ENCODE measurements around the gene PPP1CC.

PPP1CC gene

GRCh38 chr12:110720516-110720915, 22.2 kb downstream of the PPP1CC start:
- DNase-seq, result no peak

GRCh38 chr12:110718222-110718908, 24.3 kb downstream of the PPP1CC start:
- no peak for DNase-seq

DNA sequence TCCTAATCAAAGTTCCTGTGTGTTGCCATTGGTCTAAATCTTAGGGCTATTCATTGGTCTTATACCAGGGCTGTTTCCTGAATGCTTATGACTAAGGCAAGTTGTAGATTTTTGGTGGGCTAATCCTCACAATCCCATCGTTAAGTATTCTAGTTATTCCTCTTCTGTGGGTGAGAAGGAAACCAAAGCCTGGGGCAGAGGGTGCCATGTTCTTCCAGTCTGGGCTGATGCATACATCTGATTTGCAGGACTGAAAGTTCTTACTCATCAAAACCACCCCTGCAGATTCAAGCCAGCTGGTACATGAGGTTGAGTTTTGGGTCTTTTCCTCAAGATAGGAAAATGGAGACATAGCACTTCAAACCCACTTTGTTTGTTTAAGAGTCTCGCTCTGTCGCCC, 25.7 kb downstream of the PPP1CC start:
- DNase-seq, result no peak

- no peak for DNase-seq
Observed at GRCh38 chr12:110708917-110709316, 33.8 kb downstream of the PPP1CC start.

- no peak for DNase-seq
Observed at GRCh38 chr12:110705309-110705708, 37.4 kb downstream of the PPP1CC start.

DNA sequence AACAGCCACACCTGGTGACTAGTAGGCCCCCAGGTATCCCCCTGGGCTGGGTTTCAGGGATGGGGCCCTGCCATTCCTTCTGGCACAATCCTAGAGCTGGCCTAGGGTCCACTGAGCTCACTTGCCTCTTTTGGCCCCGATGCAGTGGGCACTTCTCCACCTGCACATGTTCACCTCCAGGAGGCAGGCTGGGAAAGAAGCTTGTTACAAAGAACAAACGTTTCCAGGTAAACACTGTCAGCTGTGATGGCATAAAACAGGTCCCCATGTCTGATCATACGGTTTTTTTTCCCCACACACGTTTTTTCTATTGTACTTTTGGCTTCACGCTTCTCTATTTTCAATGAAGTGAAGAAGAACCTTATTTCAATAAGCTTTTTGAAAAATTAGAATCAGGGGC, 37.9 kb downstream of the PPP1CC start:
- DNase-seq, result no peak

DNA sequence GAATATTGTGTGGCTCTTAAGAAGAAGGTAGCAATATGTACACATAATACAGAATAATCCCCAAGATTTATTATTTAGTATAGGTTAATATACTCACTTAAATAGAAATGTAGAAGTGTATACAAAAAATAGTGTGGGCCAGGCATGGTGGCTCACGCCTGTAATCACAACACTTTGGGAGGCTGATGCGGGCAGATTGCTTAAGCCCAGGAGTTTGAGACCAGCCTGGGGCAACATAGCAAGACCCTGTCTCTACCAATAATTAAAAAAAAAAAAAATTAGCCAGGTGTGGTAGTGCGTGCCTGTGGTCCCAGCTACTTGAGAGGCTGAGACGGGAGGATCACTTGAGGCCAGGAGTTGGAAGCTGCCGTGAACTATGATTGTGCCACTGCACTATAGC, 38.5 kb downstream of the PPP1CC start:
- DNase-seq, result no peak

DNA sequence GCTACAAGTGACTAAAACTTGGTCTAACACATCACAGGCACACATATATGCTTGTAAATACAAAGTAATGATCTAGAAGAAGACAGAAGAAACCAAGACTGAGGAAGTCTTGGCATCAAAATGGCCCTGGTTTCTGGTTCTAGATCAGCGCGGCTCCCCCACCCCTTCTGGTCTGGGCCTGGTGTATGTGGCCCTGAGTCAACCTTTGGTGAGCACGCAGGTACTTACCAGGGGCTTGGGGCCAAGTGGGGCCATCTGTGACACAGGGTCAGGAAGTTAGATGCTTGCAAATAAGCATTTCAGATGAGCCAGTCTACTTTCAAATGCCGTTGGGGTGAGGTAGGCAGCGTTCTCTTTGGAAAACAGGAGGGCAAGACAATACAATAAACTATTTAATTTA, 40.6 kb downstream of the PPP1CC start:
- no peak for DNase-seq

DNA sequence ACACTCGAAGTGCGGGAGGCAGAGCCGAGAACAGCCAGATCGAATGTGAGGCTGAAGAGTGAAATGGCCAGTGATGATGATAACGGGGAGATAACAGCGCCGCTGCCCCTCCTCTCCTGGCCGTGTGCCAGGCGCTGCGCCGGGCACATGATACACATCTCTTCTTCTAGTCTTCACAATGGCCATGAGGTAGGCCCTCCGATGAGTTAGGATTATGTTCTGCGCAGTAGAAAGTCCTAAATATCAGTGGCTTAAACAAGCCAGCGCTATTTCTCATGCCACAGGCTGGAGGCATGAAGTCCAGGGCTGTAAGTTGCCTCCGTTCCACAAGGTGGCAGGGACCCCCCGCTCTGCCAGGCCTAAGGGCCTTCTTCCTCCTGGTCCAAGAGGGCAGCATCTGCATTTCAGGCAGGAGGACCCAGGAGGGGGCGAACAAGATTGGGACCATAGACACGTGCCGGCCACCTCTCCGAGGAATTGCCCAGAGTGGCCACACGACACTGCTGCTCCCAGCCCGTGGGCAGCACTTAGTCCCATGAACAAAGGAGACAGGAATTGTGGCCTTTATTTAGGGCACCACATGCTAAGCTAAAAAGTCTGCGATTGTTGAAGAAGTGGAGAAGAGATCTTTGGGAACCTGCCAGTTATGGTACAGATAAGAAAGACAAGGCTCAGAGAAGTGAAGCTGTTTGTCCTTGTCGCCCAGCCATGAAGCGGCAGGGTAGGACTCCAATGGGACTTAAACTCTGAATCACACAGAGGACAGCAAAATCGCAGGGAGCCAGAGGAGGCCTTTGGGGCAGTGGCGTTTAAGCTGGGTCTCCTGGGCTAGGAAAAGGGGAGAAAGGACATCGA, 42.9 kb downstream of the PPP1CC start:
- DNase-seq, result no peak

DNA sequence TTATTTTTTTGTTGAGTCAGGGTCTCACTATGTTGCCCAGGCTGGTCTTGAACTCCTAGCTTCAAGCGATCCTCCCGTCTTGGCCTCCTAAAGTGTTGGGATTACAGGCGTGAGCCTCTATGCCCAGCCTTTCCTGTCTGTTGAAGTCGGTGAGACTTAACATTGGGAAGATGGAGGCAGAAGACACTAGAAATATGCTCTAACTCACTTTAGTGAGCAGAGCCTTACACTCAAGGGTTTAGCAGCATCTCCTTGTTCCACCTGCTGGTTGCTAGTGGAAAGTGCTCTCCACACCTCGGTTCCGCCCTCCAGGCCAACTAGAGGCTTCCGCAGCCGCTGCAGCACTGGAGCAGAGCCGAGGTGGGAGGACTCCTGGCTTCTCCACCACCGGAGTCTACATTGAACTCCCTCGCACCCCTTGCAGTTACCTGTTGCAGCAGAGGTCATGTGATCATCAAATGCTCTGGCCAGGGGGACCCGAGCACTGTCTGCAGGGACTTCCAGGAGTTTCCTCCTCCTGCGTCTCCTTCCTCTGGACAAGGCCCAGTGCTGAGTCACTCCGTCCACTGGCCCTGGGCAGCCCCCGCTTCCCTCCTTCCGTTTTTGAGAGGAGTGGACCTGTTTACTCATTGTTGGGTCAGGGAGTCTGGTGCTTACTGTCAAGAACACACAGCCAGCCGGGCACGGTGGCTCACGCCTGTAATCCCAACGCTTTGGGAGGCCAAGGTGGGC, 44.4 kb downstream of the PPP1CC start:
- DNase-seq, result peak; percentile 84

- no peak for DNase-seq
Observed at GRCh38 chr12:110697236-110697635, 45.5 kb downstream of the PPP1CC start.

- no peak for DNase-seq
Observed at GRCh38 chr12:110696283-110696682, 46.4 kb downstream of the PPP1CC start.

DNA sequence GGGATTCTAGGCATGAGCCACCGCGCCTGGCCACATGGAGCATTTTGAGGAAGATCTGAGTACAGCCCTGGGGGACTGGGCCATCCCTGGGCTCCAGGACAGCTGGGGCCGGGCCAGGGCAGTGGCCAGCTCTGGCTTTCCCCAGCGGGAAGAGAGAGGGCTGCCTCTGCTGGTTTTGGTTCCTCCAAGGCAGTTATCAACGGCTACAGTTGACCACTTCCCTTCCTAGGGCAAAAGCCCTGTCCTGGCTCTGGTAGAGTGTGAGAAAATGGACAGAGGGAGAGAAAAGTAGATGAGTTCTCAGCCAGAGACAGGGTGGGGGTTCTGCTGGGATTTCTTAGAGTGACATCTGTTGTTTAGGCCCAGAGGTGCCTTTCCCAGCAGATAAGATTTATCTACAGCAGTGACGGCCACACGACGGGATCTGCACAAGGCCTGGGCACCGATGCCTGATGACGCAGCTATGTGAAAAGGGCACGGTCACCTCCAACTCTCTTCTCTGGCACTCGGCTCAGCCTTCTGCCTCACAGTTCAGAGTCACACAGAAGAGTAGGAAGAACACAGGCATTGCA, 48.3 kb downstream of the PPP1CC start:
- DNase-seq, result no peak

DNA sequence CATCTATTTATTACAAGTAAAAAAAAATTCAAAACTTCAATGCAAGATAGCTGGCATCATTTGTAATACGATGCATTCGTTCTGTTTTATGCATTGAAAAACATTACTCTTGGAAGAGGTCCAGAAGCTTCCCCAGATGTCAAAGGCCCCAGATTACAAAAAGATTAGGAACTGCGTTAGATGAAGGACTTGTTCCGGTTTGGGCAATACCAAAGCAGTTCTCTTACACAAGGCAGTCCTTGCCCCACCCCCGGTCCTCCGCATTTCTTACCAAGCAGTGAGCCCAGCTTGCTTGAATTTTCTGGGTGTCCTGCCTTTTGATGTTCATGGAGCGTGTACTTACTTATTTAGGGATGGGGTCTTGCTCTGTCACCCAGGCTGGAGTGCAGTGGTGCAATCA, 49.0 kb downstream of the PPP1CC start:
- DNase-seq, result no peak

DNA sequence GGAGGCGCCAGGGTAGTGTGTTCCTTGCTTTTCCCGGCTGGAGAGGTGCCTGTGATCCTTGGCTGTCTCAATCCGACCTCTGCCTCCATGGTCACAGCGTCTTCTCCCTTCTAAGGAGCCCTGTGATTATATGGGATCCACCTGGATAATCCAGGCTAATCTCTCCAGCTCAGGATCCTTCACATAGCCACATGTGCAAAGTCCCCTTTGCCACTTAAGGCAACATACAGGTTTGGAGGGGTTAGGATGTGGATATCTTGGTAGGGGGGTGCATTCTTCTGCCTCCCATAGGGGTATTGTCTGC, 52.6 kb downstream of the PPP1CC start:
- DNase-seq, result no peak

GRCh38 chr12:110689281-110690126, 53.2 kb downstream of the PPP1CC start:
- peak; percentile 76 for DNase-seq

DNA sequence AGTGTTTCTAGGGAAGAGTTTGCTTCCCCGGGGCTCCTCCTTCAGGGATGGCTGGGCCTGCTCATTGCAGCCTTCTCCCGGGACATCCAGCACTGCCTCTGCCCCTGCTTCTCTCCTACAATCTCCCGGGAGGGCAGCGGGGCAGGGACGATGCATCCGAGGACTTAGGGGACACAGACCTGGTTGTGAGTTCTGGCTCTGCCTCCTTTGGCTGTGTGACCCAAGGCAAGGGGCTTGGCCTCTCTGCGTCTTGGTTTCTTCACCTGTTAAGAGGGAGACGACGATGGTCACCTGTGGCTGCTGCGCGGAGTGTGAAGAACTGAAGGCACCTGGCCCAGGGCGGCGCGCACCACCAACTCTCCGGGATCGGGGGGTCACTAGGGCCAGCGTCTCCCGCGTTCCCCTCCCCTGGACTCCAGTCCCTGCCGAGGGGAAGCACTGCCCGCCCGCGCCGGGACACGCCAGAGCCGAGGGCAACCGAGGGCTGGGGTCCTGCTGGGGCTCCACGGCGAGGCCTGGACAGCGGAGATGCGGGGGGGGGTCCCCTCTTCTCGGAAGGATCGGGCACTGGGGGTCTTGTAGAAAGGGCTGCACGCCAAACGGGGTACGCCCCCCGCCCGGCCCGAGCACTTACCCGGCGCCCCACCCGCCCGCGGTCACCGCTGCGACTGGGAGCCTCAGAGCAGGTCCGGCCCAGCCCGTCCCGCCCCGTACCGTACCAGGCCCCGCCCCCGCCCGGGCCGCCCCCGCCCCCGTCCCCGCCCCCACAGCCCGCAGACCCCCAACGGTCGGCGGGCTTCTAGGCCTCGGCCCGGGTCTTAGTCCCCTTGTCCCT, 54.0 kb downstream of the PPP1CC start, which contains the start of gene HVCN1:
TSS of gene HVCN1 (minus strand) at position 670 of the 835 bp plus-strand sequence. CDS start 5,870 bp downstream, outside the sequence.
- DNase-seq, result no peak

DNA sequence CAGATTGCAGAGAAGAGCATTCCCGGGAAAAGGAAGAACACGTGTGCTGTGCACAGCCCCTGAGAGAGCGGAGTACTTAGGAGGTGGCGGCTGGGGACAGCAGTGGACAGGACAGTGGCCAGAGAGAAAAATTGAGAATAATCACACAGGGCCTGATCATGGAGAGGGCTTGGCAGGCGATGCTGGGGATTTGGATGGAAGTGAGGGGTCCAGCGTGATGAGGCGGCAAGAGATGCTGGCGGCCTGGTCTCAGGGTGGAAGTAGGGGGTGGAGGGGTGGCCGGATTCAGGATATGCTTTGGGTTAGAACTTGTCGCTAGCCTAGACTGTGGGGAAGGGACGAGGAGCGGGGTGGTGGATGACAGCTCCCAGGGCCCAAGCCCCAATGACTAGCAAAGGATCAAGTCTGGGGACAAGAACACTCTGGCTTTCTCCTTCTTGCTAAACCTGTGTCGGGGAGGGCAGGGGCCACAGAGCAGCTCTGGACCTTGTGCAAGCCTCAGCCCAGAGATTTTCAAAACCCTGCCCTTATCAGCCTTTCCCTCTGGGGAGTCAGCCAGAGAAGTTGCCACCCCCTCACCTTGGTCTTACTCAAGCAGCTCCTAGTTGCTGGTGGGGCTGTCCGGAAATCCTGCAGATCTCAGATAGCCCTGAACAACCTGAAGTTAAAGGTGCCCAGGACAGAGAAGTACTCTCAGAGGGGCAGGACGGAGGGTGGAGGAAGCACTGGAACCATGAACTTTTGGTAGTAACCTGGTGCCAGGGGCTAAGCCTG, 55.1 kb downstream of the PPP1CC start:
- no peak for DNase-seq

DNA sequence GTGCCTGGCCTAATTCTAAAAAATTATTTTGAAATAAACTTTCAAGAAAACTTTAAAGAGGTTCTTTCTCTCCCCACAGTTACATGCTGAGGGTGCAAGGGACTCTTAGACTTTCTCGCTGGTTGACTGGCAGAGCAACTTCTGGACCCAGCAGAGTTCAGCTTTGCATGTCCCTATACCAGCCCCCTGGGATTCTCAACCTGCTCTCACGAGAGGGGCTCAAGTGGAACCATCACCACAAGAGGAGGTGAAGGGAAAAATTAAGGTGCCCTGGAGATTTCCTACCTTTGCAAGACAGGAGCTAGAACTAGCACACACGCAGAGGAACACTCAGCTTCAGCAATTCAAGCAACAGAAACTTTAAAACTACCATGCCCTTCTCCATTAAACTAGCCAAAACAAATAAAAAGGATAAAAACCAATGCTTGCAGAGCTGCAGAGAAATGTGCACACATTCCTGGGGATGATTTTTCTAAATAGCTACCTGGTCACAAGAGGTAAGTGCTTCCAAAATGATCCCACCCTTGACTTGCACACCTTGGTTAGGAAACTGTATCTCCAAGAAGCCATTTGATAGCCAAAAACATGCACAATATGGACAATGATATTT, 56.3 kb downstream of the PPP1CC start:
- no peak for DNase-seq

DNA sequence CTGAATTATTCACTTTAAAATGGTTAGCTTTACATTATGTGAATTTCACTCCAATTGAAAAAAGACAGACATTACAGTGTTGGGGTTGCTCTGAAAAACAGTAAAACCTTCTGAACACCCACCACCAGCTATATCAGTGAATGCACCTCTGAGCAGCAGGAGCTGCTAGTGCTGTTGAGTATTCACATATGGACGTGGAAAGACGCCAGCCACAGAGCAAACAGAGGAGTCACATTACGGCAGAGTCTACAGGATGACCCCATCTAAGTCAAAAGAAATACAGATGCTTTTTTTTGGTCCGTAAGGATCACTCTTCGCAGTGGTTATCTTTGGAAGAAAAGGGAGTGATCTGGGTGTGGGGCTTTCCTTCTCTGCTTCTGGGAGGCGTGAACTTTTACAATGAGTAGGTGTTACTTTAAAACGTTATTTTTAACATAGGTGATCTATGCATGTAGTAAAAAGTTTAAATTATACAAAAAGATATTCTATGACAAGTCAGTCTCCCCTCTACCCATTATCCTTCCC, 58.3 kb downstream of the PPP1CC start:
- DNase-seq, result no peak

Measured in left hindlimb (tissue), 1 donor.